ENCODE measurements around the gene CELF5.

DNA sequence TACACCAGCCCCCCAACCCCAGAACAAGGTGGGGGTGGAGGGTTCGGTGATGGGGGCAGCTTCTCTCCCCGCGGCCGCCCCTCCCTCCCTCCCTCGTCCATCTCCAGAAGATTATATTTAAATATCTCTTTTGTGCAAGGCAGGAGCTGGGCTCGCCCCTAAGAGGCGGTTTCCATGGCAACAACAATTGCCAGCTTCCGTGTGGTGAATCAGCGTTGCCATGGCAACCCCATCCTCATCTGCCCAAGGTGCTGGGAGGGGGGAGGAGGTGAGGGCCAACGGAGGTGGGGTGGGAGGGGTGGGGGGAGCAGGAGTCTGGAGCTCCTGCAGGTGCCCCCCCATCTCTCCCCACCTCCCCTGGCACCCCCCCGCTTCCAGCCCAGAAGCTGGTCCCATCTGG is 46.4 kb downstream of the CELF5 start:
- TF ChIP-seq, protein P1, sequence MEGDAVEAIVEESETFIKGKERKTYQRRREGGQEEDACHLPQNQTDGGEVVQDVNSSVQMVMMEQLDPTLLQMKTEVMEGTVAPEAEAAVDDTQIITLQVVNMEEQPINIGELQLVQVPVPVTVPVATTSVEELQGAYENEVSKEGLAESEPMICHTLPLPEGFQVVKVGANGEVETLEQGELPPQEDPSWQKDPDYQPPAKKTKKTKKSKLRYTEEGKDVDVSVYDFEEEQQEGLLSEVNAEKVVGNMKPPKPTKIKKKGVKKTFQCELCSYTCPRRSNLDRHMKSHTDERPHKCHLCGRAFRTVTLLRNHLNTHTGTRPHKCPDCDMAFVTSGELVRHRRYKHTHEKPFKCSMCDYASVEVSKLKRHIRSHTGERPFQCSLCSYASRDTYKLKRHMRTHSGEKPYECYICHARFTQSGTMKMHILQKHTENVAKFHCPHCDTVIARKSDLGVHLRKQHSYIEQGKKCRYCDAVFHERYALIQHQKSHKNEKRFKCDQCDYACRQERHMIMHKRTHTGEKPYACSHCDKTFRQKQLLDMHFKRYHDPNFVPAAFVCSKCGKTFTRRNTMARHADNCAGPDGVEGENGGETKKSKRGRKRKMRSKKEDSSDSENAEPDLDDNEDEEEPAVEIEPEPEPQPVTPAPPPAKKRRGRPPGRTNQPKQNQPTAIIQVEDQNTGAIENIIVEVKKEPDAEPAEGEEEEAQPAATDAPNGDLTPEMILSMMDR (conservative IDR thresholded peaks at IDR 0.05): no peak
- TF ChIP-seq EZH2 (IDR thresholded peaks at IDR 0.05; ENCODE audit: low read depth): no peak

Measured in PC-9 (cell line).